NCI-H1436 (cell line): Measurements from ENCODE around the gene DAPK1.

Source experiments
- DNase-seq: peaks from one replicate; lab custom pipeline; 2025; lab: John Stamatoyannopoulos, UW

The DAPK1 gene

GRCh38 chr9:87713278-87713987, 215.8 kb downstream of the DAPK1 start:
- no peak for DNase-seq

DNA sequence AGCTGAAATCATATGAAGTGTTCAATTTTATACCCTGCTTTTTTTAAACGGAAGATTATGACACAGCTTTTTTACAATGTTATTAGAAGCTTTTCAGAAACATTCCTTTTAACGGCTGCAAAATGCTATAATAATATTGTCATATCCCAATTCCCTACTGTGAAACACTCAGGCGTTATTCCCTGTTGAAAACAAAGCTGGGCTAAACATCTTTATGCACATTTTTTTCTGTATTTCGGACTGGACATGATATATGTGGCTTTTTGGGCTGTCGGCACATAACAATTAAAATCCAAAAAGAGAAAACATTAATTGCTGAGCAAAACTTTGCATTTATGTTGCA, 216.3 kb downstream of the DAPK1 start:
- DNase-seq: no peak

GRCh38 chr9:87714819-87715218, 217.2 kb downstream of the DAPK1 start:
- no peak for DNase-seq

DNA sequence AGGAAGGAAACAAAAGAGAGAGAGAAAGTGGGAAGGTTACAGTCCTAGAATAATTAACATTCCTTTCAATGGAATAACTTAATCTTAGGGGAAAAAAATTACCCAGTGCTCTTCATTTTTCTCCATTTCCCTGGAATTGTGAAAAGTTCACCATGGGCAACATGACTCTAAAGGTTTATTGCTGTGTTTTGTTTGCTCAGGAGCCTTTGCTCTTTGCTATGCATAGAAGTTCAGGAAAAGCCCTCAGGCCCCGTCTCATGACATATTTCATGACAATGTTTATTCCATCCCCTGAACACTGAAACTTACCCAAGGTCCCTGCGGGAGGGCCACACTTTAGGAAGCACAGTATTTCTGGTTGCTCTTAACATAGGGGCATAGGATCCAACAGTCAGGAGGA, 218.5 kb downstream of the DAPK1 start:
- no peak for DNase-seq

- no peak for DNase-seq
These were observed 219.8 kb downstream of the DAPK1 start for GRCh38 chr9:87717456-87717855.

GRCh38 chr9:87718231-87718630, 220.6 kb downstream of the DAPK1 start:
- DNase-seq: no peak

GRCh38 chr9:87718852-87719612, 221.4 kb downstream of the DAPK1 start:
- no peak for DNase-seq

GRCh38 chr9:87720173-87720572, 222.5 kb downstream of the DAPK1 start:
- no peak for DNase-seq

DNA sequence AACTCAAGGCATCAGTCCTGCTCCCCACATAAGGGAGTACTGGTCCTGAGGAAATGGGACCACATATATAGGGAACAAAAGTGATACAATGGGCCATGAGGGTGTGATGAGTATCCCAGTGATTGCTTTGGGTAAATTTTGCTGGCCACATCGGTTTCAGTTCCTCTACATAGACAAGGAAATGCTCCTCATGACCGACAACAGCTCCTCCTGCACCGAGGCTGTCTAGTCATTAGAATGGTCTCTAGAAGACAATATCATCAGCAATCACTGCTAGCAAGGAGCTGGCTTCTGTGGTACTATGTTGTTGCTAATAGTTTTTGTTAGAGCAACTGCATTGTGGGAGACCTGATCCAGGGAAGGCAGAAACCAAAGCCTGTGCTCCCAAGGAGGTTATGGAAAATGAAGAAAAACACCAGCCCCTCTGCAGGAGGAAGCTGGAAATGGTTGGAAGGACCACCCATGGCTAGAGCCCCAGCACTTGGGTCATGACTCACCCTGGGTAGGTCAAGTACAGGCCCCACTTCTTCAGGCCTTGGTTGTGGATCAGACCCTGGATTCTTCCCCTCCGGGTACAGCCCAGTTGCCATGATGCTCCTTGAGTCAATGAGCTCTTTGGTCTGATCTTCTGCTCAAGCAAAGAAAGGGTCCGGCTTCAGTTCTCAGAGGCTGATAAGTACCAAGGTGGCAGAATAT, 224.9 kb downstream of the DAPK1 start:
- DNase-seq: no peak

GRCh38 chr9:87725356-87725899, 227.8 kb downstream of the DAPK1 start:
- DNase-seq: no peak

DNA sequence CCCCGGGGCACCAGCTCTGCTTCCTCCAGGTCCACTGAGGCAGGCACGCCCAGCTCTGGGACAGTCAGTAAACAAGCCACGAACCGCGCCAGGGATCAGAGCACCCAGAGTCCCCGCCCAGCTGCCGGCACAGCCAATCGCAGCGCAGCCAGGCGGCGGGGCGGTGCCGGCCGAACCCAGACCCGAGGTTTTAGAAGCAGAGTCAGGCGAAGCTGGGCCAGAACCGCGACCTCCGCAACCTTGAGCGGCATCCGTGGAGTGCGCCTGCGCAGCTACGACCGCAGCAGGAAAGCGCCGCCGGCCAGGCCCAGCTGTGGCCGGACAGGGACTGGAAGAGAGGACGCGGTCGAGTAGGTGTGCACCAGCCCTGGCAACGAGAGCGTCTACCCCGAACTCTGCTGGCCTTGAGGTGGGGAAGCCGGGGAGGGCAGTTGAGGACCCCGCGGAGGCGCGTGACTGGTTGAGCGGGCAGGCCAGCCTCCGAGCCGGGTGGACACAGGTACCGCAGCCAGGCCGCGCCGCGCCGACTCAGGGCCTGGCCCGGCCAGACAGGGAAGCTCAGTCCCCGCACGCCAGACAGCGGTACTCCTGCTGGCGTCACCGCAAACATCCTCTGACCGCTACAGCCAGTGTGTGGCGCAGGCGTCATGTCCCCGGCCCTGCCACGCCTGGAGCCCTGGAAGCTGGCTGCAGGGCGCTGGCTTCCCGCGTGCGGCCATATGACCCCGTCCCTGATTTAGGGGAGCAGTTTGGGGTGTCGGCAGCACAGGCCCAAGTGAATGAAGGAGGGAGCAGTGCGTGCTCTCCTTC, 228.4 kb downstream of the DAPK1 start, which contains the start of gene CTSL:
Gene CTSL, plus strand, starts transcription at position 220 of the 810 bp plus-strand sequence. CDS start 1,485 bp downstream, outside the sequence.
- DNase-seq: no peak

DNA sequence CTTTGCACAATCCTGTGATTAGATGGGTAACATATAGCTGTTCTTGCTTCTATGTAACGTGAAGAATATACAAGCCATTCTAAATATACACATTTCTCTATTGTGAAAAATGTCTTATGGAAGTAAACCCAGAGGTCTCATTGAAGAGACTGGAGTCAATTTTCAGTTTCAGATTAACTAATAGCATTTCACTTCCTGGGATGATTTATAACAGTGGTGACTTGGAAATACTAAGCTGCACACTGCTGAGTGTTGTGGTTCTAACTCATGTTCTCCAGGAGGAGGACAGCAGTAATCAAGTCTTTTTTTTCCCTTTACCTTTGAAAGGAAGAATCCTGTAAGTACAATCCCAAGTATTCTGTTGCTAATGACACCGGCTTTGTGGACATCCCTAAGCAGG, 231.6 kb downstream of the DAPK1 start:
- no peak for DNase-seq

GRCh38 chr9:87731321-87731720, 233.7 kb downstream of the DAPK1 start:
- no peak for DNase-seq

DNA sequence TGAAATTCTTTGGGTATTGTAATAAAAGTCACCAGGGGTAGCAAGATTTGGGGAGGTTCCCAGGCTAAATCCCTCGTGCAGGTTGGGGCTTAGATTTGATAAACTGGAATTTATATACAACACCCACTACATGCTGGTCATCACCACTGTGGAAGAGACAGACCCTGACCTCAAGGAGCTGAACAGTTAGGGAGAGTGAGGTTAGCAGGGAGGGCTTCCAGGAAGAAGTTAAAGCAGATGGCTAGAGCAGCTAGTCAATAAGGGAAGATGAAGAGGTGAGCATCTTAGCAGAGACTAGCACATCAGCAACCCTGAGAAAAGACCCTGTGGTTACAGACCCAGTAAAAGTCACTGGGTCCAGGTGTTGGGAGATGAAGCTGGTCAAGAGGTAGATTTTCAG, 234.7 kb downstream of the DAPK1 start:
- no peak for DNase-seq

DNA sequence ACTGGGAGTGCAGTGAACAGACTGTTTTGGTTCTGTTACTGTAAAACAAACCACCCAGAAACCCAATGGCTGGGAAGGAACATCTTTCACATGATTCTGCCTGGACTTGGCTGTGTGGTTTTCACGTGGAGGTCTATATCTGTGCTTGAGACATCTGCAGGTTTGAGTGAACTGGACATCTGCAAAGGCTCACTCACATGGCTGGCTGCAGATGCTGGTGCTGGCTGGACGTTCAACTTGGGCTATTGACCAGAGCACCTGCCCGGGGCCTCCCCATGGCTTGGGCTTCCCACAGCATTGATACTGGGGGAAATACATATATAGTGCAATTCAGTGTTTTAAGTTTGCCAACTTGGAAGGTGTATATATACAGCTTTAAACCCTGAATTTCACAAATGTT, 235.1 kb downstream of the DAPK1 start:
- DNase-seq: no peak

- no peak for DNase-seq
These were observed 235.8 kb downstream of the DAPK1 start for GRCh38 chr9:87733273-87734052.

GRCh38 chr9:87734106-87734505, 236.4 kb downstream of the DAPK1 start:
- no peak for DNase-seq

DNA sequence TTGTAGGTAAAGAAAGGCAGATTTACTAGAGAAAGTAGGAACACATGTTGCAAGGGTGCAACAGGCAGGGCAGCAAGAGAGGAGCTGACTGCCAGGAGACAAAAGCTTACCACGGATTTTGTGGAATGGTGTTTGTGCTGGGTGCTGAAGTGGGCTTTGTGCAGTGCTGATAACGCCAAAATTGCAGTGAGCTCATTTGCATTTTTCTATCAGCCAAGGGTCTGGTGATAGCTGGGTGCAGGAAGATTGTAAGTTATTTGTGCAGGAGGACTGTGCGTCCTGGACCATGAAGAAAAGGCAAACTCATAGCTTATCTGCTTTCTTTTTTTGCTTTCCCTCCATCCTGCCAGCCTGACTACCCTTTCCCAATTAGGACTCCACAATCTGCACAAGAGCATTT, 241.9 kb downstream of the DAPK1 start:
- DNase-seq: no peak

GRCh38 chr9:87740209-87740608, 242.5 kb downstream of the DAPK1 start:
- DNase-seq: no peak

DNA sequence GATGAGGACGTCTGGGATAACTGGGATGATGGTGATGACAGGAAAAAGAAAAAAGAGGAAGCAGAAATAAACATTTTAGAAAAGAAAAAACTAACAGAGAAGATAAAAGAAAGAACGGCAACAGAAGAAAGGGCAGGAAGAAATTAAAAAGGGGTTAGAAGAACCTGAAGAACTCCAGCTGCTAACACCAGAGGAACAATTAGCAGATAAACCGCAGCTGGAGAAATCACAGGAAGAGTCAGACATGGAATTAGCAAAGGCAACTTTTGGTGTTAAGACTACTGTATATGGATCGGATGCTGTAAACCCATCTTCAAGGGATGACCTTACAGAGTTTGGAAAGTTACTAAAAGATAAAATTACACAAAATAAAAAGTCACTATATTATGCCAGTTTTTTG, 243.7 kb downstream of the DAPK1 start:
- DNase-seq: no peak

DNA sequence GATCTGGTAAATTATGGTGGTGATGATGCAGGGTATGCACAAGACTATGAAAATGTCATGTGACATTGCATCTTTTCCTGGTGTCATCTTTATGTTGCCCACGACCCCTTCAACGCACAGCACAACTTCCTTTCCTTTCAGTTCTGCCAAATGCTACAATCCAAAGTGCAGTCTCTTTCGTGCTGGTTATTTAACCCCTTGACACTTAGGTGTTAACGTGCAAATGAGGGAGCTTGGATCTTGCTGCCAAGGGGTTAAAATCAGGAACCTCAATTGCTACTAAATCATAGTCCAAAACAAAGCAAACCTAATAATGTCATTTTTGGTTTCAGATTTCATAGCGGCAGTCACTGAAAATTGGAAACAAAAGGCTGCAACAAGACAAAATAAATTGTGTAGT, 244.2 kb downstream of the DAPK1 start:
- no peak for DNase-seq
